Cardiac fibroblast (primary cell): Measurements from ENCODE around the gene DDX42.

Source experiments
- DNase-seq, 2 donors: peaks; one replicate each; pipeline versions ENCODE4 v3.0.0 to v3.0.0-alpha.2; 2010; ENCODE audit warnings: low read depth in 2 of 2
- H3K4me3 ChIP-seq, 2 donors: replicated peaks in 1 of 2; 1 replicate in 1 of 2; 2 replicates in 1 of 2; pipeline ENCODE4 v1.5.1; 2011; ENCODE audit warnings: low read depth in 2 of 2, low read length in 2 of 2, mild to moderate bottlenecking in 2 of 2, moderate library complexity in 1 of 2
- TF ChIP-seq, protein P1 (sequence below): IDR thresholded peaks from one replicate; pipeline ENCODE4 v1.5.1; 2011; ENCODE audit warnings: low read depth, mild to moderate bottlenecking, low read length, inconsistent platforms

The DDX42 gene

GRCh38 chr17:63837962-63838600 is 64.1 kb downstream of the DDX42 start:
- H3K4me3 ChIP-seq, result no peak overlapping the region
- TF ChIP-seq, protein P1, sequence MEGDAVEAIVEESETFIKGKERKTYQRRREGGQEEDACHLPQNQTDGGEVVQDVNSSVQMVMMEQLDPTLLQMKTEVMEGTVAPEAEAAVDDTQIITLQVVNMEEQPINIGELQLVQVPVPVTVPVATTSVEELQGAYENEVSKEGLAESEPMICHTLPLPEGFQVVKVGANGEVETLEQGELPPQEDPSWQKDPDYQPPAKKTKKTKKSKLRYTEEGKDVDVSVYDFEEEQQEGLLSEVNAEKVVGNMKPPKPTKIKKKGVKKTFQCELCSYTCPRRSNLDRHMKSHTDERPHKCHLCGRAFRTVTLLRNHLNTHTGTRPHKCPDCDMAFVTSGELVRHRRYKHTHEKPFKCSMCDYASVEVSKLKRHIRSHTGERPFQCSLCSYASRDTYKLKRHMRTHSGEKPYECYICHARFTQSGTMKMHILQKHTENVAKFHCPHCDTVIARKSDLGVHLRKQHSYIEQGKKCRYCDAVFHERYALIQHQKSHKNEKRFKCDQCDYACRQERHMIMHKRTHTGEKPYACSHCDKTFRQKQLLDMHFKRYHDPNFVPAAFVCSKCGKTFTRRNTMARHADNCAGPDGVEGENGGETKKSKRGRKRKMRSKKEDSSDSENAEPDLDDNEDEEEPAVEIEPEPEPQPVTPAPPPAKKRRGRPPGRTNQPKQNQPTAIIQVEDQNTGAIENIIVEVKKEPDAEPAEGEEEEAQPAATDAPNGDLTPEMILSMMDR, result no peak
- DNase-seq, result no peak

DNA sequence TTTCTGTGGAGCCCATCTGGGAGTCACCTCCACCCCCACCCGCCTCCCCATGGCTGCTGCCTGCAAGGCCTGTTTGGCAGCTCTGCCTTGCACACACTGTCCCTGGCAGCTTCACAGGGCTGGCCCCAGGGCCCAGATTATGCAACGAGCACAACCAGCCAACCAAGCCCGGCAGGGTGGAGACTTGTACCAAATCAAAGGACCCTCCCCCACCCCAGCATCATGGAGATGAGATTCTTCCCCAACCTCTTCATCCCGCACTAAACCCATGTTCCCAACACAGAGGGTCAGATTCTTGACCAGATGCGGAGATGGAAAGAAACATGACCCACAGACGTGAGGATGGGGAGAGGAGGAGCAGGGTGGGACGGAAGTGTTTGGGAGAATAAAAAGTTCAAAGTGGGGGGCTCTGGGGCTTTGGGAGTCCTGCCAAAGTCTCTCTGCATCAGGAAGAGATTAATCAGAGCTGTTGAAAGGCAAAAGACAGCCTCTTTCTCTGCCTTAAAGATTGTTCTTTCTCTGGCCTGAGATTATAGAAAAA is 64.7 kb downstream of the DDX42 start:
- TF ChIP-seq, protein P1, result no peak
- peak; percentile 77 to 96 for DNase-seq
- no peak overlapping the region for H3K4me3 ChIP-seq

DNA sequence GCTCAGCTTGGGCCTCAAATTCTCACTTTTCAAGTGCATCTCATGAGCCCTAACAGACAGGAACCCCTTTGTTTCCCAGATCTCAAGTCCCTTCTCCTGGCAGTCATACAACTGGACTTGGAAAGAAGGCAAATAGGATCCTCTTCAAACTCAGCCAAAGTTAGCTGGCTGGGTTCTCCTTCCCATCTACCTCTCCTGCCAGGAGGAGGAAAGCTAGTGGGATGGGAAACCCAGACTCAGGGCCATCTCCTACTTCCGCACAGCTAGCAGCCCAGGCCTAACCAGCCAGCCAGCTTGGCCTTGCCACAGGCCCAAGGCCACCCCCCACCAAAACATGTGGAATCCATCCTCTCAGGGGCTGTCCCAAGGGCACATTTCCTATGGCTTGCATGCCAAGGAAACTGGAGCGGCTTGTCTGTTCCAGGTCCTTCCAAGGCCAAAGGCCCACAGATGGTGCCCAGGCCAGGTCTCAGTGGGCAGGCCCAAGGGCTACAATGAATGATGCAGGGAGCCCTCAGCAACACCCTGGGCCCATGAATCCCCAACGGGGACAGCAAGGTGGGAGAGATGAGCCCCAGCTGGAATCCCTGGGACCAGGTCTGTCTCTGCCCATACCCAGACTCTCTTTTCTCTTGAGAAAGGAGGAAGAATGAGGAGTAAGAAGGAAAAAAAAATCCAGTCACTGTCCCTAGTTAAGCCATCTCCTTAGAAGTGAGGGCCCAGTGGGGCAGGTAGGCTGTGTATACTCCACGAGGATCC is 66.8 kb downstream of the DDX42 start:
- peak in 1 of 2 donors; percentile 52 for DNase-seq
- H3K4me3 ChIP-seq, result peak overlapping the region; percentile 90
- TF ChIP-seq, protein P1, result no peak

- peak; percentile 45 to 74 for DNase-seq
- peak overlapping the region; percentile 90 for H3K4me3 ChIP-seq
- TF ChIP-seq, protein P1, result no peak
Observed at GRCh38 chr17:63841350-63842172, 67.6 kb downstream of the DDX42 start.

- peak overlapping the region; percentile 90 for H3K4me3 ChIP-seq
- peak in 1 of 2 donors; percentile 20 for DNase-seq
- TF ChIP-seq, protein P1, result no peak
Observed at GRCh38 chr17:63842173-63842539, 68.2 kb downstream of the DDX42 start.

GRCh38 chr17:63842540-63843386 is 68.8 kb downstream of the DDX42 start, which contains the start of gene SMARCD2:
Gene SMARCD2, minus strand, starts transcription at chr17:63842685. Its CDS starts 11 bp downstream, at chr17:63842674.
- TF ChIP-seq, protein P1, result no peak
- peak within 1 kb of the TSS; percentile 90 for H3K4me3 ChIP-seq
- DNase-seq, result peak; percentile 99 to 100

DNA sequence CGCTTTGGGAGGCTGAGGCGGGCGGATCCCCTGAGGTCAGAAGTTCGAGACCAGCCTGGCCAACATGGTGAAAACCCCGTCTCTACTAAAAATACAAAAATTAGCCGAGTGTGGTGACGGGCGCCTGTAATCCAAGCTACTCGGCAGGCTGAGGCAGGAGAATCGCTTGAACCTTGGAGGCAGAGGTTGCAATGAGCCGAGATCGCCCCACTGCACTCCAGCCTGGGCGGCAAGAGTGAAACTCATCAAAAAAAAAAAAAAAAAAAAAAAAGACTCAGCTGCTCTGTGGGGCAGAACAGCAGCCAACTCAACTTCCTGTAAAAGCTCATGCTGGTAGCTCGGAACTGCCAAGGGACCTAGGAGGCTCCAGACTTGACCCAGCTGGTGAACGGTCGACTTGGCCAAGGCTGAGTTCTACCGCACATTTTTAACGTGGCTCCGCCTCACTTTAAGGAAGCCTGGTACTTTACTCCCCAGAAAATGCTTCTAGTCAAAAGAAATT is 69.5 kb downstream of the DDX42 start:
- DNase-seq, result peak; percentile 90 to 98
- H3K4me3 ChIP-seq, result peak overlapping the region; percentile 42 to 45
